Nucleus accumbens (tissue), 56 donors: Measurements from ENCODE around the gene TLE6.
A peak's percentile ranks its signal among the peaks of the same experiment; 100 is the strongest.
"Not testable (repeated sequence)": the region's sequence is repeated elsewhere in the genome, so short reads cannot be mapped to it uniquely, and the experiment has no call there.

Experiments
- DNase-seq, 56 donors: peaks; one replicate each; lab custom pipeline; 2025; lab: John Stamatoyannopoulos, UW

The TLE6 gene

DNA sequence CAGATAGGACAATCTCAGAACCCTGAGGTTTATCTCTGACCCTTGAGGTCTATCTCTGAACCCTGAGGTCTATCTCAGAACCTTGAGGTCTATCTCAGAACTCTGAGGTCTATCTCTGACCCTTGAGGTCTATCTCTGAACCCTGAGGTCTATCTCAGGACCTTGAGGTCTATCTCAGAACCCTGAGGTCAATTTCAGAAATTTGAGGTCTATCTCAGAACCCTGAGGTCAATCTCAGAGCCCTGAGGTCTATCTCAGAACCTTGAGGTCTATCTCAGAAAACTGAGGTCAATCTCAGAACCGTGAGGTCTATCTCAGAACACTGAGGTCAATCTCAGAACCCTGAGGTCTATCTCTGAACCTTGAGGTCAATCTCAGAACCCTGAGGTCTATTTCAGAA lies 49.4 kb downstream of the TLE6 start:
- no peak for DNase-seq

DNA sequence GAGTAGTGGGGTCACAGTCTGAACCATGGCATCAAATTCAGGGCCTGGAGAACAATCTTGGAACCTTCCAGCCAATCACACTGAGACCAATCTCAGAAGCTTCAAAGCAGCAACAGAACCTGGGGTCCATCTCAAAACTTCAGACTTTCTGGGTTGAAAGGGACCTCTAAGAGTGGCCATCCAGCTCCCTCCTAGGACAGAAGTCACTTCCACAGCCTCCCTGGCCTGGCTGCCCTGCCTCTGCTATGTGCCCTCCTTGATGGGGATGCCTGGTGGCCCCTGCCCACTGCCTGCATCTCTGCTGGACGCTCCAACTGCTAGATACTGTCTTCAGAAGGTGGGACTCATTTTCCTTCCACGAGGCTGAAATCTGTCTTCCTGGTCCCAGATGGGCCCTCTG lies 49.9 kb downstream of the TLE6 start:
- DNase-seq = no peak

DNA sequence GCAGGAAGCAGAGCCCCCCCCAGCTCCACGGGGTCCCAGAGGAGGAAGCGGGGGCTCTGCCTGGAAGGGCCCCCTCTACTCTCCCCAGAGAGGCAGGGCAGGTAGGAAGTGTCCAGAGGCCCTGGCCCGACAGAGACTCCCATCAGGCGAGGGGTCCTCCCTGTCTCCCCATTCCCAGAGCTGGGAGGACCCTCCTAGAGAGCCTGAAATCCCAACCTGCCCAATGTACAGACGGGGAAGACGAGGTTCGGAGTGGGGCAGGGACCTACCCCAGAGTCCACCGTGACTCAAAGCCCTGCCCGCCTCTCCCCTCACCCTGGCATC lies 50.6 kb downstream of the TLE6 start:
- no peak for DNase-seq

- no peak for DNase-seq
These were observed 51.1 kb downstream of the TLE6 start for GRCh38 chr19:3028305-3029064.

DNA sequence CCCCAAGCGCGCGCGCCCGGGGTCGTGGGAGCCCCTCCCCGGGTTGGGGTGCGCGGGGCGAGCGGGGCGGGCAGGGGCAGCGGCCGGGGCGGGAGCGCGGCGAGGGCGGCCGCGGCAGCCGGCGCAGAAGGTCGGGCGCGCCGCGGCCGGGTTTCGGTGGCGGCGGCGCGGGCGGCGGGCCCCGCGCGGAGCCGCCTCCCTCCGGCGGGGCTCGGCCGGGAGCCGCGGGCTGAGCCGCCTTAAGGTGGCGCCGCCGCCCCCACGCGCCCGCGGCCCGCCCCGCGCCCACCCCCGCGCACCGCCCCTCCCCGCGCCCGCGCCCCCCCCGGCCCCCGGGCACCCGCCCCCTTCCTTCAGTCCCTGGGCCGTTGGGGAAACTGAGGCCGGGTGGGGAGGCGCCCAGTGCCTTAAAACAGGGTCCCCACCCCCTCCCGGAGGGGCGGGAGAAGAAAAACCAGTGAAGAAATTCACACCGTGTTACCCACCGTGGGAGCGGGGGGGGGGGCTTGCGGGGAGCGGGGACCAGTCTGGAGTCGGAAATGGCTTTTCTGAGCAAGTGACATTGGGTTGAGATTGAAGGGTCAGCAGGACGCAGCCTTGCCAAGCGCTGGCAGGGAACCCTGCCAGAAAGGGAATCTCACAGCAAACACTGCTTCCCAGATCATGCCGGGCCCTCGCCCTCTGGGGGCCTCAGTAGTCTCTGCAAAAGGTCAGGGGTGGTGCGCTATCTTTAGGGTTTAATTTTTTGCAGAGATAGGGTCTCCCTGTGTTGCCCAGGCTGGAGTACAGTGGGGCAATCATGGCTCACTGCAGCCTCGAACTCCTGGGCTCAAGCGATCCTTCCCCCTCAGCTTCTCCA lies 51.9 kb downstream of the TLE6 start, which contains the start of gene TLE2:
Gene TLE2, minus strand, starts transcription at position 216 of the 859 bp plus-strand sequence. CDS start 376 bp downstream, outside the sequence.
- DNase-seq = no peak

GRCh38 chr19:3031607-3031867 lies 54.2 kb downstream of the TLE6 start:
- no peak for DNase-seq

GRCh38 chr19:3033595-3034405 lies 56.4 kb downstream of the TLE6 start:
- DNase-seq = peak in 8 of 56 donors; percentile 6 to 27 (median 14)

DNA sequence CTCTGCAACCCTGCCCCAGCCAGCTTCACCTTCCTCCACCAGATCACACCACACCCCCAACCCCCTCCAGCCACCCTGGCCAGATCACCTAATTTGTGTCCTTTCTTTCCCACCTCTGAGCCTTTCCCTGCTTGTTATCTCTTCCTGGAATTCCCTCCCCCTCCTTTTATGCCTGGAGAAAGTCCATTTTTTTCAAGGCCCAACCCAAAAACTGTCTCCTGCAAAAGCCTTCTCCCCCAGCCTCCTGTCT lies 57.0 kb downstream of the TLE6 start:
- DNase-seq = no peak

GRCh38 chr19:3034656-3035541 lies 57.5 kb downstream of the TLE6 start:
- DNase-seq = peak in 3 of 56 donors; percentile 46 to 58 (median 51)

- DNase-seq = peak; percentile 83 to 97 (median 94)
These were observed 58.3 kb downstream of the TLE6 start for GRCh38 chr19:3035542-3036118.

GRCh38 chr19:3036119-3036976 lies 59.0 kb downstream of the TLE6 start:
- DNase-seq = peak; percentile 43 to 96 (median 88)

GRCh38 chr19:3036977-3037544 lies 59.7 kb downstream of the TLE6 start:
- not testable (repeated sequence) for DNase-seq

DNA sequence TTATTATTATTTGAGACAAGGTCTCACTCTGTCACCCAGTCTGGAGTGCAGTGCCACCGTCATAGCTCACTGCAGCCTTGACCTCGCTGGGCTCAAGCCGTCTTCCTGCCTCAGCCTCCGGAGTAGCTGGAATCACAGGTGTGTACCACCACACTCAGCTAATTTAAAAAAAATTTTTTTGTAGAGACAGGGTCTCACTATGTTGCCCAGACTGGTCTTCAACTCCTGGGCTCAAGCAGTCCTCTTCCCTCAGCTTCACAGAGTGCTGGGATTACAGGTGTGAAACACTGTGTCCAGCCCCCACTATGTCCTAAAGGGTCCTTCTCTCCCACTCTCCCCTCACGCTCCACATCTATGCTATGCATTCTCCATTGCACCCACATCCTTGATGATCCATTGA lies 60.9 kb downstream of the TLE6 start:
- no peak for DNase-seq

DNA sequence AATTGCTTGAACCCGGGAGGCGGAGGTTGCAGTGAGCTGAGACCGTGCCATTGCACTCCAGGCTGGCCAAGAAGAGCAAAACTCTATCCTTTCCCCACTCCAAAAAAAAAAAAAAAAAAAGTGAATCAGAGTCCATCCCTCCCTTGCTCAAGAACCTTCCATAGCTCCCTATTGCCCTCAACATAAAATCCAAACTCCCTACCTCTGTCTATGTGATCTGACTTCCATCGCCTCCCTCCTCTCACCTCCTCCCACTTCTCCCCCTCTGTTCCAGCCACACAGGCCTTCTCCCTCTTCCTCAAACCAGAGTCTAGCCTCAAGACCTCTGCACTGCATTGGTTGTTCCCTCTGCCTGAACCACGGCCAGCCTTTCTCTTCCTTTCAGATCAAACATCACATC lies 61.8 kb downstream of the TLE6 start:
- no peak for DNase-seq

GRCh38 chr19:3039641-3040077 lies 62.3 kb downstream of the TLE6 start:
- DNase-seq = peak in 14 of 56 donors; percentile 4 to 56 (median 29)

- no peak for DNase-seq
These were observed 64.0 kb downstream of the TLE6 start for GRCh38 chr19:3041327-3041726.

- DNase-seq = no peak
These were observed 64.6 kb downstream of the TLE6 start for GRCh38 chr19:3041761-3042620.
